Measurements from ENCODE around the gene TMOD1. TPM values are rescaled to one million over a fixed set of nuclear protein-coding genes. Genes with fewer than 3 reads are reported as not detected.

Gene TMOD1
- polyA plus RNA-seq, 1 of the 3 experiments (the other 2 are of a cell fraction), result 0.54 TPM

- H2AFZ ChIP-seq (ENCODE audit: low read depth), result no peak overlapping the region
- peak; percentile 58 for DNase-seq
- H3K36me3 ChIP-seq (replicated peaks in 1 of 2; ENCODE audit: control insufficient read depth in 1 of 2, insufficient read depth in 2 of 2, low read length in 1 of 2), result peaks cover 13 to 33% of the 10 kb centered on the region in 2 experiments
- ChIA-PET CTCF (interaction anchor here (0.9 to 4.7 kb wide), 10 partner anchors 8 to 135 kb away, joined by 3 to 59 read pairs (median 5); partner anchors contain the start of genes TDRD7 and TMOD1), POLR2A (interaction anchor here (1.3 to 1.6 kb wide), 2 partner anchors 21 to 75 kb away, joined by 4 to 7 read pairs; partner anchors contain the start of gene TMOD1)
- no peaks in the 10 kb centered on the region for H3K79me2 ChIP-seq (ENCODE audit: insufficient read depth)
- no peaks in the 10 kb centered on the region for H3F3A ChIP-seq (replicated peaks; ENCODE audit: insufficient read depth)
- no peaks in the 10 kb centered on the region; the same call in 1 of the 2 replicates for H3K9me2 ChIP-seq
- no peak overlapping the region for H3K4me3 ChIP-seq (ENCODE audit: low read depth in 2 of 2, low read length in 1 of 2)
- H4K20me1 ChIP-seq (ENCODE audit: insufficient read depth), result no peaks in the 10 kb centered on the region
- no peak overlapping the region for H3K4me2 ChIP-seq
- 38% methylated on average over 1 of the region's 1 CpG for WGBS (ENCODE audit: low lambda C conversion rate)
- peaks cover 0 to 29% of the 10 kb centered on the region in 2 experiments; a peak in 2 of 4 replicates for H3K4me1 ChIP-seq (ENCODE audit: control insufficient read depth in 1 of 2, insufficient read depth in 2 of 2, low read depth in 1 of 2, low read length in 1 of 2)
- no peaks in the 10 kb centered on the region for H3K27me3 ChIP-seq (ENCODE audit: insufficient read depth)
- H3K9ac ChIP-seq, result no peak overlapping the region
- peak overlapping the region in 1 of 2 experiments; percentile 69; a peak in 2 of 4 replicates for H3K27ac ChIP-seq (ENCODE audit: low read depth in 2 of 2, low read length in 1 of 2)
- H3K9me3 ChIP-seq, result no peaks in the 10 kb centered on the region
- TF ChIP-seq TEAD4 (IDR thresholded peaks at IDR 0.05; ENCODE audit: borderline replicate concordance, insufficient read depth) (peak; percentile 27; the same call in 1 of the 2 replicates), MEF2A (IDR thresholded peaks at IDR 0.05; ENCODE audit: borderline replicate concordance, low read depth) (no peak), SMC3 (IDR thresholded peaks at IDR 0.05; ENCODE audit: low read depth, low read length) (no peak), NFIC (IDR thresholded peaks at IDR 0.05; ENCODE audit: borderline replicate concordance) (no peak), ELF1 (IDR thresholded peaks at IDR 0.05) (no peak), YY1 (IDR thresholded peaks at IDR 0.05; ENCODE audit: low read depth) (no peak), MXI1 (IDR thresholded peaks at IDR 0.05; ENCODE audit: low read depth, low read length) (no peak), RCOR1 (IDR thresholded peaks at IDR 0.05; ENCODE audit: low read length) (peak; percentile 100), CHD2 (IDR thresholded peaks at IDR 0.05; ENCODE audit: low read length, partially characterized antibody) (peak; percentile 88), TCF12 (IDR thresholded peaks at IDR 0.05) (peak; percentile 97), RAD21 (IDR thresholded peaks at IDR 0.05; ENCODE audit: low read length) (no peak), EP300 (IDR thresholded peaks at IDR 0.05; ENCODE audit: borderline replicate concordance in 1 of 2, low read depth in 1 of 2, low read length in 1 of 2) (peak in 1 of 2 experiments; percentile 23; a peak in 2 of 4 replicates), FOXJ3 (CRISPR knock-in tag; IDR thresholded peaks at IDR 0.05) (peak; percentile 68; the same call in 1 of the 2 replicates), RFX5 (IDR thresholded peaks at IDR 0.05; ENCODE audit: low read length) (no peak), CTCF (IDR thresholded peaks at IDR 0.05) (no peak), JUND (IDR thresholded peaks at IDR 0.05) (peak; percentile 12; the same call in 1 of the 2 replicates), FOSL2 (IDR thresholded peaks at IDR 0.05; ENCODE audit: borderline replicate concordance, low read depth) (no peak), POLR2AphosphoS5 (IDR thresholded peaks at IDR 0.05; ENCODE audit: low read depth, low read length) (peak; percentile 77), RXRA (IDR thresholded peaks at IDR 0.05; ENCODE audit: borderline replicate concordance, low read depth) (no peak), EZH2phosphoT487 (IDR thresholded peaks at IDR 0.05; ENCODE audit: borderline replicate concordance, low read depth) (no peak), GABPA (IDR thresholded peaks at IDR 0.05; ENCODE audit: low read depth) (no peak), NRF1 (IDR thresholded peaks at IDR 0.05; ENCODE audit: low read depth, low read length) (no peak), FOXM1 (IDR thresholded peaks at IDR 0.05; ENCODE audit: low read depth) (no peak), GATA2 (CRISPR knock-in tag; IDR thresholded peaks at IDR 0.05) (peak; percentile 62; the same call in 1 of the 2 replicates)
- TF ChIP-seq, protein P1, sequence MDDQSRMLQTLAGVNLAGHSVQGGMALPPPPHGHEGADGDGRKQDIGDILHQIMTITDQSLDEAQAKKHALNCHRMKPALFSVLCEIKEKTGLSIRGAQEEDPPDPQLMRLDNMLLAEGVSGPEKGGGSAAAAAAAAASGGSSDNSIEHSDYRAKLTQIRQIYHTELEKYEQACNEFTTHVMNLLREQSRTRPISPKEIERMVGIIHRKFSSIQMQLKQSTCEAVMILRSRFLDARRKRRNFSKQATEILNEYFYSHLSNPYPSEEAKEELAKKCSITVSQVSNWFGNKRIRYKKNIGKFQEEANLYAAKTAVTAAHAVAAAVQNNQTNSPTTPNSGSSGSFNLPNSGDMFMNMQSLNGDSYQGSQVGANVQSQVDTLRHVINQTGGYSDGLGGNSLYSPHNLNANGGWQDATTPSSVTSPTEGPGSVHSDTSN (IDR thresholded peaks at IDR 0.05), result peak; percentile 66
- TF ChIP-seq, protein P2, sequence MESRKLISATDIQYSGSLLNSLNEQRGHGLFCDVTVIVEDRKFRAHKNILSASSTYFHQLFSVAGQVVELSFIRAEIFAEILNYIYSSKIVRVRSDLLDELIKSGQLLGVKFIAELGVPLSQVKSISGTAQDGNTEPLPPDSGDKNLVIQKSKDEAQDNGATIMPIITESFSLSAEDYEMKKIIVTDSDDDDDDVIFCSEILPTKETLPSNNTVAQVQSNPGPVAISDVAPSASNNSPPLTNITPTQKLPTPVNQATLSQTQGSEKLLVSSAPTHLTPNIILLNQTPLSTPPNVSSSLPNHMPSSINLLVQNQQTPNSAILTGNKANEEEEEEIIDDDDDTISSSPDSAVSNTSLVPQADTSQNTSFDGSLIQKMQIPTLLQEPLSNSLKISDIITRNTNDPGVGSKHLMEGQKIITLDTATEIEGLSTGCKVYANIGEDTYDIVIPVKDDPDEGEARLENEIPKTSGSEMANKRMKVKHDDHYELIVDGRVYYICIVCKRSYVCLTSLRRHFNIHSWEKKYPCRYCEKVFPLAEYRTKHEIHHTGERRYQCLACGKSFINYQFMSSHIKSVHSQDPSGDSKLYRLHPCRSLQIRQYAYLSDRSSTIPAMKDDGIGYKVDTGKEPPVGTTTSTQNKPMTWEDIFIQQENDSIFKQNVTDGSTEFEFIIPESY (IDR thresholded peaks at IDR 0.05; ENCODE audit: borderline replicate concordance, low read depth), result no peak
- TF ChIP-seq, protein P3, sequence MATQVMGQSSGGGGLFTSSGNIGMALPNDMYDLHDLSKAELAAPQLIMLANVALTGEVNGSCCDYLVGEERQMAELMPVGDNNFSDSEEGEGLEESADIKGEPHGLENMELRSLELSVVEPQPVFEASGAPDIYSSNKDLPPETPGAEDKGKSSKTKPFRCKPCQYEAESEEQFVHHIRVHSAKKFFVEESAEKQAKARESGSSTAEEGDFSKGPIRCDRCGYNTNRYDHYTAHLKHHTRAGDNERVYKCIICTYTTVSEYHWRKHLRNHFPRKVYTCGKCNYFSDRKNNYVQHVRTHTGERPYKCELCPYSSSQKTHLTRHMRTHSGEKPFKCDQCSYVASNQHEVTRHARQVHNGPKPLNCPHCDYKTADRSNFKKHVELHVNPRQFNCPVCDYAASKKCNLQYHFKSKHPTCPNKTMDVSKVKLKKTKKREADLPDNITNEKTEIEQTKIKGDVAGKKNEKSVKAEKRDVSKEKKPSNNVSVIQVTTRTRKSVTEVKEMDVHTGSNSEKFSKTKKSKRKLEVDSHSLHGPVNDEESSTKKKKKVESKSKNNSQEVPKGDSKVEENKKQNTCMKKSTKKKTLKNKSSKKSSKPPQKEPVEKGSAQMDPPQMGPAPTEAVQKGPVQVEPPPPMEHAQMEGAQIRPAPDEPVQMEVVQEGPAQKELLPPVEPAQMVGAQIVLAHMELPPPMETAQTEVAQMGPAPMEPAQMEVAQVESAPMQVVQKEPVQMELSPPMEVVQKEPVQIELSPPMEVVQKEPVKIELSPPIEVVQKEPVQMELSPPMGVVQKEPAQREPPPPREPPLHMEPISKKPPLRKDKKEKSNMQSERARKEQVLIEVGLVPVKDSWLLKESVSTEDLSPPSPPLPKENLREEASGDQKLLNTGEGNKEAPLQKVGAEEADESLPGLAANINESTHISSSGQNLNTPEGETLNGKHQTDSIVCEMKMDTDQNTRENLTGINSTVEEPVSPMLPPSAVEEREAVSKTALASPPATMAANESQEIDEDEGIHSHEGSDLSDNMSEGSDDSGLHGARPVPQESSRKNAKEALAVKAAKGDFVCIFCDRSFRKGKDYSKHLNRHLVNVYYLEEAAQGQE (IDR thresholded peaks at IDR 0.05; ENCODE audit: low read depth, low read length), result no peak
These were observed 20.7 kb upstream of the TMOD1 start for GRCh38 chr9:97480749-97481148.
